H9 (cell line): Measurements from ENCODE around the gene CFI. TPM values are rescaled to one million over a fixed set of nuclear protein-coding genes. Genes with fewer than 3 reads are reported as not detected.

Experiments used
- DNase-seq: peaks from one replicate; pipeline ENCODE4 v3.0.0-alpha.2; 2017
- H2AFZ ChIP-seq: one replicate; pipeline ENCODE4 v1.6.1; 2013; ENCODE audit warnings: mild to moderate bottlenecking, low read length, control low read depth, moderate library complexity
- H2AK5ac ChIP-seq: 2 replicates; pipeline ENCODE4 v1.6.1; 2013; ENCODE audit warnings: low read length, control low read depth, mixed read lengths; ENCODE audit not compliant: insufficient read length
- H2BK120ac ChIP-seq: one replicate; pipeline ENCODE4 v1.6.1; 2013; ENCODE audit warnings: low read depth, mild to moderate bottlenecking, low read length, control low read depth, inconsistent platforms; ENCODE audit not compliant: poor library complexity, severe bottlenecking
- H2BK12ac ChIP-seq: 2 replicates; pipeline ENCODE4 v1.6.1; 2013; ENCODE audit warnings: low read length, control low read depth, mixed read lengths, low read depth; ENCODE audit not compliant: insufficient read length
- H2BK15ac ChIP-seq: 2 replicates; pipeline ENCODE4 v1.6.1; 2013; ENCODE audit warnings: low read depth, low read length, control low read depth
- H2BK20ac ChIP-seq: one replicate; pipeline ENCODE4 v1.6.1; 2013; ENCODE audit warnings: low read depth, mild to moderate bottlenecking, low read length, control low read depth, inconsistent platforms; ENCODE audit not compliant: poor library complexity, severe bottlenecking
- H2BK5ac ChIP-seq: 2 replicates; pipeline ENCODE4 v1.6.1; 2013; ENCODE audit warnings: low read length, control low read depth, mixed read lengths; ENCODE audit not compliant: insufficient read length
- H3K14ac ChIP-seq: 2 replicates; pipeline ENCODE4 v1.6.1; 2013; ENCODE audit warnings: low read length, control low read depth; ENCODE audit not compliant: insufficient read depth
- H3K18ac ChIP-seq: 2 replicates; pipeline ENCODE4 v1.6.1; 2013; ENCODE audit warnings: low read depth, mild to moderate bottlenecking, mixed read lengths, low read length, control low read depth; ENCODE audit not compliant: insufficient read length
- H3K23ac ChIP-seq: 2 replicates; pipeline ENCODE4 v1.6.1; 2013; ENCODE audit warnings: low read length, control low read depth, mixed read lengths, low read depth; ENCODE audit not compliant: insufficient read length
- H3K23me2 ChIP-seq: 2 replicates; pipeline ENCODE4 v1.6.1; 2013; ENCODE audit warnings: low read depth, mild to moderate bottlenecking, mixed read lengths, low read length, control low read depth; ENCODE audit not compliant: insufficient read length, poor library complexity, severe bottlenecking
- H3K27ac ChIP-seq: 2 replicates; pipeline ENCODE4 v1.5.1; 2013; ENCODE audit warnings: low read length, control low read depth, mixed read lengths, low read depth; ENCODE audit not compliant: insufficient read length
- H3K27me3 ChIP-seq: 2 replicates; pipeline ENCODE4 v1.6.1; 2013; ENCODE audit warnings: low read length, control low read depth, inconsistent platforms; ENCODE audit not compliant: insufficient read depth
- H3K4ac ChIP-seq: 2 replicates; pipeline ENCODE4 v1.6.1; 2013; ENCODE audit warnings: low read depth, mild to moderate bottlenecking, control low read depth, inconsistent platforms, low read length, moderate library complexity
- H3K4me1 ChIP-seq: 2 replicates; pipeline ENCODE4 v1.6.1; 2013; ENCODE audit warnings: low read length, control low read depth, inconsistent platforms; ENCODE audit not compliant: insufficient read depth
- H3K4me2 ChIP-seq: 2 replicates; pipeline ENCODE4 v1.6.1; 2013; ENCODE audit warnings: low read length, control low read depth, mixed read lengths; ENCODE audit not compliant: insufficient read length, insufficient read depth
- H3K56ac ChIP-seq: 2 replicates; pipeline ENCODE4 v1.6.1; 2013; ENCODE audit warnings: low read depth, mild to moderate bottlenecking, mixed read lengths, low read length, control low read depth; ENCODE audit not compliant: insufficient read length
- H3K79me1 ChIP-seq: 2 replicates; pipeline ENCODE4 v1.6.1; 2013; ENCODE audit warnings: low read depth, mild to moderate bottlenecking, moderate library complexity, low read length, control low read depth, inconsistent platforms; ENCODE audit not compliant: insufficient read depth, poor library complexity, severe bottlenecking
- H3K79me2 ChIP-seq: 2 replicates; pipeline ENCODE4 v1.6.1; 2013; ENCODE audit warnings: low read length, control low read depth, inconsistent platforms; ENCODE audit not compliant: insufficient read depth
- H3K9ac ChIP-seq: 2 replicates; pipeline ENCODE4 v1.6.1; 2013; ENCODE audit warnings: low read length, control low read depth, mixed read lengths; ENCODE audit not compliant: insufficient read length; ENCODE audit errors: extremely low read depth
- H3K9me3 ChIP-seq: one replicate; pipeline ENCODE4 v1.6.1; 2013; ENCODE audit warnings: low read depth, low read length, inconsistent platforms; ENCODE audit not compliant: control insufficient read depth
- H3T11ph ChIP-seq: one replicate; pipeline ENCODE4 v1.6.1; 2013; ENCODE audit warnings: mild to moderate bottlenecking, low read length, control low read depth, inconsistent platforms
- H4K20me1 ChIP-seq: one replicate; pipeline ENCODE4 v1.6.1; 2013; ENCODE audit not compliant: control insufficient read depth, insufficient read length, insufficient read depth
- H4K5ac ChIP-seq: 2 replicates; pipeline ENCODE4 v1.6.1; 2013; ENCODE audit warnings: low read depth, mild to moderate bottlenecking, mixed read lengths, low read length, control low read depth; ENCODE audit not compliant: insufficient read length
- H4K8ac ChIP-seq: replicated peaks from 2 replicates; pipeline ENCODE4 v1.6.1; 2013; ENCODE audit warnings: low read length, control low read depth, mixed read lengths, low read depth; ENCODE audit not compliant: insufficient read length
- H4K91ac ChIP-seq: 2 replicates; pipeline ENCODE4 v1.6.1; 2013; ENCODE audit warnings: low read depth, mild to moderate bottlenecking, moderate library complexity, mixed read lengths, low read length, control low read depth; ENCODE audit not compliant: insufficient read length
- H3K27ac Mint-ChIP-seq, 3 experiments: 2 replicates in 2 of 3; 3 replicates in 1 of 3; pipeline ENCODE4 v1.8.0; 2020 to 2021; ENCODE audit warnings: mixed read lengths in 3 of 3, mild to moderate bottlenecking in 1 of 3, moderate library complexity in 1 of 3
- H3K27me3 Mint-ChIP-seq: 2 replicates; pipeline ENCODE4 v1.8.0; 2021; ENCODE audit warnings: low read depth, mild to moderate bottlenecking, moderate library complexity, mixed read lengths
- H3K36me3 Mint-ChIP-seq, 3 experiments: 2 replicates in 2 of 3; 3 replicates in 1 of 3; pipeline ENCODE4 v1.8.0; 2020 to 2021; ENCODE audit warnings: low read depth in 3 of 3, mixed read lengths in 3 of 3; ENCODE audit not compliant: insufficient read depth in 1 of 3
- H3K4me1 Mint-ChIP-seq, 2 experiments: 2 replicates each; pipeline ENCODE4 v1.8.0; 2020; ENCODE audit warnings: mixed read lengths in 2 of 2
- H3K4me3 Mint-ChIP-seq, 2 experiments: 2 replicates in 1 of 2; 3 replicates in 1 of 2; pipeline ENCODE4 v1.8.0; 2020 to 2021; ENCODE audit warnings: mild to moderate bottlenecking in 2 of 2, mixed read lengths in 2 of 2, moderate library complexity in 1 of 2
- H3K9me3 Mint-ChIP-seq, 2 experiments: 2 replicates in 1 of 2; 3 replicates in 1 of 2; pipeline ENCODE4 v1.8.0; 2020; ENCODE audit warnings: mild to moderate bottlenecking in 2 of 2, mixed read lengths in 2 of 2, moderate library complexity in 1 of 2
- CTCF ChIP-seq: fragments of 200-600 bp; sonication (generic); conservative IDR thresholded peaks from 3 replicates; pipeline ENCODE4 v1.8.0; 2021; ENCODE audit warnings: antibody characterized with exemption, mild to moderate bottlenecking
- WGBS: extraction: QIAGEN DNeasy Blood & Tissue Kit; methylation state at CpG from one replicate; pipeline ENCODE4 v1.1.7; 2013; ENCODE audit warnings: missing lambda C conversion rate, low lambda C conversion rate, mixed read lengths; ENCODE audit not compliant: insufficient read length; ENCODE audit errors: extremely low coverage; 5-methylcytosine and 5-hydroxymethylcytosine counted together
- total RNA-seq: library from RNA; stranded (reverse); gene quantifications from 2 replicates; pipeline ENCODE4 v1.2.1, GENCODE V29; 2021

CFI gene
- total RNA-seq, 1 experiment from 2014 or later: not detected

GRCh38 chr4:109738104-109738872 lies 63.5 kb downstream of the CFI start:
- Histone ChIP-seq H3K4me1 (no peaks in the 10 kb centered on the region), H4K20me1 (no peaks in the 10 kb centered on the region), H3K9ac (no peak overlapping the region), H2AK5ac (no peak overlapping the region), H3K56ac (no peak overlapping the region), H3K79me2 (no peaks in the 10 kb centered on the region), H3K27ac (no peak overlapping the region), H3K27me3 (no peaks in the 10 kb centered on the region), H3K4ac (no peak overlapping the region), H4K5ac (no peak overlapping the region), H2BK12ac (no peak overlapping the region), H4K91ac (no peak overlapping the region), H3K14ac (no peak overlapping the region), H2BK20ac (no peak overlapping the region), H3K9me3 (no peaks in the 10 kb centered on the region), H3K4me2 (no peak overlapping the region), H3K79me1 (no peaks in the 10 kb centered on the region), H2BK5ac (no peak overlapping the region), H3K23me2 (no peaks in the 10 kb centered on the region), H2BK120ac (no peak overlapping the region), H3T11ph (no peak overlapping the region), H2BK15ac (no peak overlapping the region), H3K18ac (no peak overlapping the region), H4K8ac (no peak overlapping the region), H3K23ac (no peak overlapping the region), H2AFZ (no peak overlapping the region)
- Mint-ChIP-seq H3K4me1 (peaks cover 6% of the 10 kb centered on the region in 2 experiments; a peak in 3 of 4 replicates), H3K4me3 (no peak overlapping the region; a peak in 1 of 5 replicates), H3K27ac (no peak overlapping the region; a peak in 1 of 7 replicates), H3K27me3 (no peaks in the 10 kb centered on the region), H3K9me3 (no peaks in the 10 kb centered on the region; a peak in 1 of 5 replicates), H3K36me3 (no peaks in the 10 kb centered on the region)
- no CpG with 5 or more reads among the region's 10 CpGs for whole genome bisulfite sequencing
- TF ChIP-seq CTCF: no peak
- peak; percentile 33 for DNase-seq
